Fibroblast of villous mesenchyme (primary cell): ENCODE measurements around the gene CCDC102B. TPM values are rescaled to one million over a fixed set of nuclear protein-coding genes. Genes with fewer than 3 reads are reported as not detected.
A peak's percentile ranks its signal among the peaks of the same experiment; 100 is the strongest.
"Not testable (repeated sequence)": the region's sequence is repeated elsewhere in the genome, so short reads cannot be mapped to it uniquely, and the experiment has no call there.

Source experiments
- DNase-seq: peaks from one replicate; pipeline ENCODE4 v3.0.0-alpha.2; 2010; ENCODE audit warnings: low read depth
- H3K4me3 ChIP-seq: 2 replicates; pipeline ENCODE4 v1.5.1; 2011; ENCODE audit warnings: low read depth, mild to moderate bottlenecking, low read length
- total RNA-seq: library from RNA; depleted of rRNA; stranded (reverse); fragments of >200 nt; gene quantifications from 2 replicates; pipeline ENCODE4 v1.2.3, GENCODE V29; 2012
- TF ChIP-seq, protein P1 (sequence below): IDR thresholded peaks from 2 replicates; pipeline ENCODE4 v1.5.1; 2012; ENCODE audit warnings: low read depth, mild to moderate bottlenecking, low read length; ENCODE audit not compliant: insufficient read depth

The CCDC102B gene
- total RNA-seq, 1 donor, result 10.4 TPM

- no peak for DNase-seq
- no peak overlapping the region for H3K4me3 ChIP-seq
- TF ChIP-seq, protein P1, sequence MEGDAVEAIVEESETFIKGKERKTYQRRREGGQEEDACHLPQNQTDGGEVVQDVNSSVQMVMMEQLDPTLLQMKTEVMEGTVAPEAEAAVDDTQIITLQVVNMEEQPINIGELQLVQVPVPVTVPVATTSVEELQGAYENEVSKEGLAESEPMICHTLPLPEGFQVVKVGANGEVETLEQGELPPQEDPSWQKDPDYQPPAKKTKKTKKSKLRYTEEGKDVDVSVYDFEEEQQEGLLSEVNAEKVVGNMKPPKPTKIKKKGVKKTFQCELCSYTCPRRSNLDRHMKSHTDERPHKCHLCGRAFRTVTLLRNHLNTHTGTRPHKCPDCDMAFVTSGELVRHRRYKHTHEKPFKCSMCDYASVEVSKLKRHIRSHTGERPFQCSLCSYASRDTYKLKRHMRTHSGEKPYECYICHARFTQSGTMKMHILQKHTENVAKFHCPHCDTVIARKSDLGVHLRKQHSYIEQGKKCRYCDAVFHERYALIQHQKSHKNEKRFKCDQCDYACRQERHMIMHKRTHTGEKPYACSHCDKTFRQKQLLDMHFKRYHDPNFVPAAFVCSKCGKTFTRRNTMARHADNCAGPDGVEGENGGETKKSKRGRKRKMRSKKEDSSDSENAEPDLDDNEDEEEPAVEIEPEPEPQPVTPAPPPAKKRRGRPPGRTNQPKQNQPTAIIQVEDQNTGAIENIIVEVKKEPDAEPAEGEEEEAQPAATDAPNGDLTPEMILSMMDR, result no peak
These were observed 57.0 kb downstream of the CCDC102B start for GRCh38 chr18:68854786-68855391.

GRCh38 chr18:68855491-68855890 is 57.6 kb downstream of the CCDC102B start:
- no peak for DNase-seq
- H3K4me3 ChIP-seq, result no peak overlapping the region
- TF ChIP-seq, protein P1, result no peak

- H3K4me3 ChIP-seq, result no peak overlapping the region
- DNase-seq, result no peak
- TF ChIP-seq, protein P1, result no peak
These were observed 63.5 kb downstream of the CCDC102B start for GRCh38 chr18:68861365-68861764.

- TF ChIP-seq, protein P1, result no peak
- no peak overlapping the region for H3K4me3 ChIP-seq
- DNase-seq, result no peak
These were observed 67.1 kb downstream of the CCDC102B start for GRCh38 chr18:68865021-68865420.

DNA sequence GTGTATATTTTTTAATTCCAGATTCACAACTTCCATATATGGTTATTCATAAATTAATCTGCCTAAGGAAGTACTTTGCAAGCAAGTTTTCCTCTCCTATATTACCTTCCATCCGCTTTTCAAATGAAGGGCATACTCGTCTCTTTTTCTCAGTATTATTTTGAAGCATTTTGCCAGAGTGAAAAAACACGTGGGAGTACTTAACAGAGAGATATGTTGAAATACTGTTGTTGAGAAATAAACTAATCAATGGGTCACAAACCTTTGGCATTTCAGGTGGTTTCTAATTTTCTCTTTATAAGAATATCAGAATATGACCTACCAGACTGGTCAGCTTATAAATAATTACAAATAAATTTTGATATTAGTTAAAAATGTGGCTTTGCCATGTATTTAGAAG is 67.6 kb downstream of the CCDC102B start:
- H3K4me3 ChIP-seq, result no peak overlapping the region
- TF ChIP-seq, protein P1, result no peak
- DNase-seq, result no peak

- no peak for DNase-seq
- H3K4me3 ChIP-seq, result no peak overlapping the region
- TF ChIP-seq, protein P1, result no peak
These were observed 75.1 kb downstream of the CCDC102B start for GRCh38 chr18:68873003-68873402.

- TF ChIP-seq, protein P1, result no peak
- DNase-seq, result peak; percentile 46
- H3K4me3 ChIP-seq, result no peak overlapping the region
These were observed 76.5 kb downstream of the CCDC102B start for GRCh38 chr18:68874361-68874760.

DNA sequence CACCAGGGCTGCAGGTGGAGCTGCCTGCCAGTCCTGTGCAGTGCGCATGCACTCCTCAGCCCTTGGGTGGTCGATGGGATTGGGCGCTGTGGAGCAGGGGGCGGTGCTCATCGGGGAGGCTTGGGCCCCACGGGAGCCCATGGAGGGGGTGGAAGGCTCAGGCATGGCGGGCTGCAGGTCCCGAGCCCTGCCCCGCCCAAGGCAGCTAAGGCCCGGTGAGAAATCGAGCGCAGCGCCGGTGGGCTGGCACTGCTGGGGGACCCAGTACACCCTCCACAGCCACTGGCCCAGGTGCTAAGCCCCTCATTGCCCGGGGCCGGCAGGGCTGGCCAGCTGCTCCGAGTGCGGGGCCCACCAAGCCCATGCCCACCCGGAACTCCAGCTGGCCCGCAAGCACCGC is 82.1 kb downstream of the CCDC102B start:
- not testable (repeated sequence) for H3K4me3 ChIP-seq, DNase-seq
